ENCODE measurements around the gene ARID5B.
"Not testable (repeated sequence)": the region's sequence is repeated elsewhere in the genome, so short reads cannot be mapped to it uniquely, and the experiment has no call there.

Gene ARID5B

GRCh38 chr10:61965703-61966395 is 64.3 kb downstream of the ARID5B start:
- DNase-seq, result no peak

DNA sequence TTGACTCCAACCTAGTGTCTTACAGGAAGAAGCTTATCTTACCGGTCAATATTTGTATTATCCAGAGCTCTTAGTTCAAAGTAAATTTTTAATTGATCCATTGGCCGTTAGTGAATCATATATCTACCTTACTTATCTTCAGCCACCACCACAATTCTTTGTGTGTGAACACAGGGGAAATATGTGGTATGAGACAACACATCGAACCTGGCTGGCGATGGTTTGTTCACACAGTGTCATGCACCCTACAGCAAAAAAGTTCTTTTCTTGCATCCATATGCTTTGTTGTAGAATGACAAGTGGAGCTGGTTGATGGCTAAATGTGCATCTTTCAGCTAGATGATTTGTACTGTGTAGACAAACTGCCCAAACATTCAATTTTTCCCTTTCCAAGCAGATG is 65.8 kb downstream of the ARID5B start:
- DNase-seq, result no peak

- no peak for DNase-seq
Measured at GRCh38 chr10:61970182-61971002, 68.9 kb downstream of the ARID5B start.

GRCh38 chr10:61971003-61971325 is 69.5 kb downstream of the ARID5B start:
- DNase-seq, result no peak

DNA sequence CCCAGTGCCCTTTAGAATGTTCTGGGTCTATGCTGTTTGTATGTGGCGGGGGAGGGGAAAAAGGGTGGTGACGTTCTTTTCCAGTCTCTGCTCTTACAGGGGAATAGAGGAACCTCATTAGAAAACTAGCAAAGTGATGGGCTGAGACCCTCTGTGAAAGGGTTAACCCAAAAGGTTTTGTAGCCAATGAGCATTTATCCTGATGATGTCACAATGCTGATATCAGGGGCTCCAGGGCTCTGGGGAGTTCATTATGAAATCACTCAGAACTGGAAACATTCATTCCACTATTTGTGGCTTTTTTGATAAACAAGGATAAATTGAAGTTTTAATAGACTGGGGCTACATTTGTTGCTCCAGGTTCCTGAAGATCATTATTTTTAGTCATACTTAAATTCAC is 71.7 kb downstream of the ARID5B start:
- DNase-seq, result no peak

DNA sequence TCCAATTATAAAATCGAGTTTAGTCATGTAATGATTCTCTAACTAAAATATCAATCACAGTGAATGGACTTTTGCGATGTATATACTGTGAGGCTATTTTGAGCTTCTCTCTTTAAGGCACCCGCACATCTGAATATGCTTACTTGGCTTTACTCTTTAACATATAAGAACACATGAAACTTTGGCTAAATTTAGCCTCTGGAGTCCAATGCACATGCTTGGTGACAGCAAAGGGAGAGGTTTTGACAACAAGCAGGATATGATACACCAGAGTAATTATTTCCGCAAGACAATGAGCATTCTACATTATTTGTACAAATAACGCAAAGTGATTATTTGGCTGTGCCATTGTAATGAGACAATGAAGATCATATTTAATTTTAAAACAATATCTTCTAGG is 72.4 kb downstream of the ARID5B start:
- DNase-seq, result no peak

DNA sequence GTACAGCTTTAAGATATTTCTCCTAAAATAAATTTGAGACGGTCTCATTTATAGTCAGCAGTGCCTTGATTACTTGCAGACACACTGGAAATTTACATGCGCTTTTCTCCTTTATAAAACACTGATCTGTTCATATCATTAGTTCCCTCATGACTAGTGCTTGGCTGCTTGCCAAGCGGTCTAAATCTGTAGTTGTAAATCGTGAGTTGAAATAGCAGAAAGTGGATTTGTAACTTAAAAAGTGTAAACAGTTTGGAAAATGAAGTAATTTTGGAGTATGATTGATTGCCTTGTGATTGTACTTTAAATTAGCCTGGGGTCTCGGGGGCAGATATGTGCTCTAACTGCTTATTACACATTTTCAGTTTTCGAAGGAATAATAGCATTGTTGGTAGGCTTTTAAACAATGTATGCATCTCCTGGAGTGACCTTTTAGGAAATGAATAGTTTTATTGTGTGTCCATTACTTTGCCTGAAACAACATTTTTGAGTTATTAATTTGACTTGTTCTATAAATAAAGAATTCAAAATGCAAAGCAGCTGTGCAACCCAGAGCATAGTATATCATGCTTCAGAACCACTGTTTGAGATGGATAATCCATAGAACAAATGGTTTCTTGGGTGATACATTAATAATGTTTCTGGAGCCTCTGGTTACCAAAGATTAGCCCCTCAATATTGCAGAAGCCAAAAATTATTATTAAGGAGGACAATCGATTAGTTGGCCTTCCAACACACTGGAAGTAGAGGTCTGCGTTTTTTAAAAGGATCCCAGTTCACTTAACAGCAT is 73.3 kb downstream of the ARID5B start:
- peak; percentile 2 for DNase-seq

DNA sequence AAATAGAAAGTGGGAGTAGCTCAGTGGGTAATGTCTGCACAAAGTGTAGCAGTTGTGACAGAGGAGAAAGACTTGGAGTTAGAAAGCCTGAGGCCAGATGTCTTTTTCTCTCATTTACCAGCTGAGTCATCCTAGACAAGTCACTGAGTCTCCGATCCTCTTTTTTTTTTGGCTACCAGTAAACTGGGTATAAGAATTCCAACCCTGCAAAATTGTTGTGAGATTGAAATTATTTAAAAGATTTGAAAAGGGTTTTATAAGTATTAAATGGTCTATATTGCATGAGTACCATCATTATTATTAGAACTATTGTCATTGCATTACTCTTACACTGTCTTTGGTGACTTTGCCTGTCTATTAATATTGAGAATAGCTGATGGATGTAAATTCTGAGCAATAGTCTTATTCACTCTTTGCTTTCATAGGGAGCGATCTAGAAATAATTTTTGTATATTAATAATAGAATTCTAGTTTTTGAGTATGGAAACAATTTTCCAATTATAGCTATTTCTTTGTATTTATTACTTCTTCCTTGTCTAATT is 74.0 kb downstream of the ARID5B start:
- DNase-seq, result no peak

DNA sequence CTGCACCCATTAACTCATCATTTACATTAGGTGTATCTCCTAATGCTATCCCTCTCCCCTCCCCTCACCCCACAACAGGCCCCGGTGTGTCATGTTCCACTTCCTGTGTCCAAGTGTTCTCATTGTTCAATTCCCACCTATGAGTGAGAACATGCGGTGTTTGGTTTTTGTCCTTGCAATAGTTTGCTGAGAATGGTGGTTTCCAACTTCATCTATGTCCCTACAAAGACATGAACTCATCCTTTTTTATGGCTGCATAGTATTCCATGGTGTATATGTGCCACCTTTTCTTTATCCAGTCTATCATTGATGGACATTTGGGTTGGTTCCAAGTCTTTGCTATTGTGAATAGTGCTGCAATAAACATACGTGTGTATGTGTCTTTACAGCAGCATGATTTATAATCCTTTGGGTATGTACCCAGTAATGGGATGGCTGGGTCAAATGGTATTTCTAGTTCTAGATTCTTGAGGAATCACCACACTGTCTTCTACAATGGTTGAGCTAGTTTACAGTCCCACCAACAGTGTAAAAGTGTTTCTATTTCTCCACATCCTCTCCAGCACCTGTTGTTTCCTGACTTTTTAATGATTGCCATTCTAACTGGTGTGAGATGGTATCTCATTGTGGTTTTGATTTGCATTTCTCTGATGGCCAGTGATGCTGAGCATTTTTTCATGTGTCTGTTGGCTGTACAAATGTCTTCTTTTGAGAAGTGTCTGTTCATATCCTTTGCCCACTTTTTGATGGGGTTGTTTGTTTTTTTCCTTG is 75.6 kb downstream of the ARID5B start:
- DNase-seq, result not testable (repeated sequence)

DNA sequence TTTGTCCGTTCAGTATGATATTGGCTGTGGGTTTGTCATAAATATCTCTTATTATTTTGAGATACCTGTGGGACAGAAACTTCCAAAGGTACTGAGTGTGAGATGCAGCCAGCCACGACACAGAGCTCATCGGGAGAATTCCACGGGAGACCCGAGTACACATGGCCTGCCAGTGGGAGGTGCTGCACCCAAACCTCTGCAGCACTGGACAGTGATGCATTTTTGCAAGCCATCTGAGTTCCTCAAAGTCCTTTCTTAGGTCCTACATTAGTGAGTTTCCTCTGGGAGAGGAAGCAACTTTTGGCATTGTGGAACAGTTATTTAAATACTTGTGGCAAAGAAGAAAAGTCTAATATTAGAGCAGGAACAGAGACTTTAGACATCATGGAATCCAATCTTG is 77.5 kb downstream of the ARID5B start:
- no peak for DNase-seq

DNA sequence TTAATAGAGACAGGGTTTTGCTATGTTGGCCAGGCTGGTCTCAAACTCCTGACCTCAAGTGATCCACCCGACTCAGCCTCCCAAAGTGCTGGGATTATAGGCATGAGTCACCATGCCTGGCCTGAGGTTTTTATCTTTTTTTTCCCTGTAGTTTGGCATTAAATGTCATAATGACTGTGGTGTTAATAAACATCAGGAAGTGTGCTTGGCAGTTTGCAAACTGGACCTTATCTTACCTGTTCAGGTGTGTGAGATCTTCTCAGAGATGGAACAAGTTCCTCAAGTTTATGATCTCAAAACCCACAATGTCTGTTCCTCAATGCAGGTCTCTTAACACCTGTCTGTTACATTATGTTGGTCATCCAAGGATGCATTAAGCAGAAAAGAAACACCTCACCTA is 80.0 kb downstream of the ARID5B start:
- DNase-seq, result no peak

DNA sequence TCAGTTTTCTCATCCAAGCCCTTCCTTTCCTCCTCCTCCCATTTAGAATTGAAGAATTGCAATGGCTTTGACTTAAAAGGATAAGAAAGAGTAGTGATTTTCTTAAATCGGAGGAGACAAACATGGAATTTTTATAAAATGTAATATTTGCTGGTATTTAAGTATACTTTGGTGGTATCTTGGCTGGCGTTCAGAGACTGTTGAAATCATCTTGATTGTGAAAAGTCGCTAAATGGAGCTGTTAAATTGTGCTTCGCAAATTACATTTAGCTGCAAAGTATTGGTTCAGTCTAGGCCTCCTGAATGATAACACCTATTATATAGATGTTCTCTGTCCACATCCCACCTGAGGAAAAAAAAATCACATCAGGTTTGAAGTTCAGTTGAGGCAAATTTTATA is 81.8 kb downstream of the ARID5B start:
- DNase-seq, result no peak

GRCh38 chr10:61984803-61985418 is 83.4 kb downstream of the ARID5B start:
- no peak for DNase-seq

GRCh38 chr10:61985715-61986114 is 84.2 kb downstream of the ARID5B start:
- DNase-seq, result no peak

DNA sequence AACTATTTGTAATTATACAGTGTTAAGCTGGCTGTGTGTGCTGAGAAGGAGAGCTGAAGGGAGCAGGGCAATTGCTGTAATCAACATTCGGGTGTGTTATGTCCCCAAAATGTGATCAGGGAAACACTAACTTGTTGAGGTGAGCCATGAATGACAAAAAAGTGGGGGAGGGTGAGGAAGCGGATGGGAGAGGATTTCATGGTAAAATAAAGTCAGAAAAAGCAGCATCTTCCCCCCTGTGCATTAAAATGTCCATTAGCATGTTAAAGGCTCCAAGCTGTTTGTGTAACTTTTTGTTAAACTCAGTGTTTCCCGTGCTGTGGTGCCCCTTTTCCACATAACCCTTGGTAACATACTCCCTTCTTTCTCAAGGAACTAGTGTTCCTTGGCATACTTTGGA is 84.9 kb downstream of the ARID5B start:
- no peak for DNase-seq

DNA sequence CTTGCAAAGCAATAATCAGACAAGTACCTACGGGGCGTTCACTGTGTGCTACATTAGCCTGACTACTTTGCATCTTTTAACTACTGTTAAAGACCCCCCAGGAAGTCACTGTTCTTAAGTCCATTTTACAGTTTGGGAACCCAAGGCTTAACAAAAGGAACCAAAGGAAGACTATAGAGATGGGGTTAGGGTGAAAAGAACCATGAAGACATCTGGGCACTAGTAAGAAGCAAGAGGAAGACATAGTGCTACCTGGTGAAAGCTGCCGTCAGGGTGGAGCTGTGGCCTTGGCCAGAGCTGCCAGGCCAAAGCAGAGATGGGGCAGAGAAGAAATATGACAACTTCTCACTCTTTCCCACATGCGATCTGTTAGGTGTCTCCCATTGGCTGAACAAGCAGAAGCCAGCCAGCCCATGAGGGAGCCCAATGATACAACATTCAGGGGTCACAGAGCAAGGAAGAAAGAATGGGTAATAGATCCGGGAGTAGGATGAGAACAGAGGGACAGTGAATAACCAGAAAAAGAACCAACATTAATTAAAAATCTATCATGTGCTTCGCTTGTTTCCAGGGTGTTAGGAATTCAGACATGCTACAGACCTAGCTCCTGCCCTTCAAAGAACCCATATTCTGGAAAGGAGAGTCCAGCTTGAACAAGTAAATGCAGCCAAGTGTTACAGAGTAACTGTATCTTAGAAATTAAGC is 85.4 kb downstream of the ARID5B start:
- DNase-seq, result no peak

DNA sequence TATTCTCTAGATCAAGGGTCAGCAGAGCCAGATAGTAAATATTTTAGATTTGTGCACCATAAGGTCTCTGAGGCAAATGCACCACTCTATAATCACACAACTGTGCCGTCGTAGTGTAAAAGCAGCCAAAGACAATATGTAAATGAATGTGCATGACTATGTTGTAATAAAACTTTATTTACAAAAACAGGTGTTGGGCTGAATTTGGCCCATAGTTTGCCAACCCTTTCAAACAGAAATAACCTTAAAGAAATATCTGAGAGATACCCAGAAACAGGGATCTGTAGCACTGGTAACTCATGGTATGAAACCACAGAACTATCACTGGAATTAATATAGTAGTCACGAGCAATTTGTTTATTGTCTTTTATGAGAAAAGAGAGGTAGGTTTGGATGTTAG is 86.0 kb downstream of the ARID5B start:
- DNase-seq, result no peak

- no peak for DNase-seq
Measured at GRCh38 chr10:61987951-61988379, 86.5 kb downstream of the ARID5B start.

- DNase-seq, result no peak
Measured at GRCh38 chr10:61989995-61990760, 88.7 kb downstream of the ARID5B start.

GRCh38 chr10:61990761-61991135 is 89.2 kb downstream of the ARID5B start:
- no peak for DNase-seq

GRCh38 chr10:61991166-61991565 is 89.7 kb downstream of the ARID5B start:
- DNase-seq, result no peak

All from SHP77 treated with DMSO at 0.1 percent for 48 hours (cell line).